ENCODE data around the gene ZBTB7C.

DNA sequence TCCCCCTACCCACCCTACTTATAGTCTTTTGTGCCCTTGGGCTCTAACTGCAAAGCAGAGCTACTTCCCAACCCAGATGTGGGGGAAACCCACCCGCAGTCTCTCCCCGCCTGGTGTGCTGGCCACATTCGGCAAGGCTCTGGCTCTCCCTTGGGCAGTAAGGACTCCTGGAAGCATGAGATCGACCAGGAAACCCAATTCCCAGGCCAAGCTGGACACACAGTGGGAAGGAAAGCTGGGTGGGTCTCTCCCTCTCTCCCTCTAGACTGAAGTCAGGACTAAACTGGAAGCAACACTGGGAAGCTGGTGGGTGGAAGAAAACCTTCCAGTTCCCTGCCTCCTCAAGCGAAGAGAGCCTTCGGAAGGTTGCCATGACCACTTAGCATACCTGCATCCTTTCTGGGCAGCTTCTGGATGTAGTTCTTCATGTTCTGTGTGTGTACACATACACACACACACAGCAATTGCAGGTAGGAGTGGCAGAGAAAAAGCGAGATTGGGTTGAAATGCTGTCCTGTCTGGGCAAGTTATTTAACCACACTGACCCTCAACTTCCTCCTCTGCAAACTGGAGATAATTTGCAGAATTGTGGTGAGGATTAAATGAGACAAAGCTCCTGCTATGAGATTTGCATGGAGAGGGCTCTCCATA, 33.9 kb downstream of the ZBTB7C start:
- TF ChIP-seq CTCF (conservative IDR thresholded peaks at IDR 0.05; ENCODE audit: low read depth, low read length) = no peak
- no peak for TF ChIP-seq MAFK (IDR thresholded peaks at IDR 0.05; ENCODE audit: low read depth, low read length)
- TF ChIP-seq, protein P1, sequence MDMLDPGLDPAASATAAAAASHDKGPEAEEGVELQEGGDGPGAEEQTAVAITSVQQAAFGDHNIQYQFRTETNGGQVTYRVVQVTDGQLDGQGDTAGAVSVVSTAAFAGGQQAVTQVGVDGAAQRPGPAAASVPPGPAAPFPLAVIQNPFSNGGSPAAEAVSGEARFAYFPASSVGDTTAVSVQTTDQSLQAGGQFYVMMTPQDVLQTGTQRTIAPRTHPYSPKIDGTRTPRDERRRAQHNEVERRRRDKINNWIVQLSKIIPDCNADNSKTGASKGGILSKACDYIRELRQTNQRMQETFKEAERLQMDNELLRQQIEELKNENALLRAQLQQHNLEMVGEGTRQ (IDR thresholded peaks at IDR 0.05; ENCODE audit: low read depth, low read length) = no peak
